Measurements from ENCODE around the gene UPF1.
A peak's percentile ranks its signal among the peaks of the same experiment; 100 is the strongest.

Gene UPF1

GRCh38 chr19:18831524-18832305, at the start of gene UPF1:
Gene UPF1, plus strand, starts transcription at chr19:18831959. Its CDS starts 251 bp downstream, at chr19:18832210.
- peak; percentile 98 for DNase-seq

- DNase-seq: no peak
These were observed 49.1 kb upstream of the UPF1 start for GRCh38 chr19:18782559-18783225.

- no peak for DNase-seq
These were observed 47.6 kb upstream of the UPF1 start for GRCh38 chr19:18783958-18784785.

- no peak for DNase-seq
These were observed 47.0 kb upstream of the UPF1 start for GRCh38 chr19:18784786-18785120.

- DNase-seq: peak; percentile 66
These were observed 46.3 kb upstream of the UPF1 start for GRCh38 chr19:18785179-18786124.

GRCh38 chr19:18788529-18789421, 43.0 kb upstream of the UPF1 start:
- no peak for DNase-seq

GRCh38 chr19:18789422-18789869, 42.3 kb upstream of the UPF1 start:
- DNase-seq: no peak

GRCh38 chr19:18789883-18790565, 41.7 kb upstream of the UPF1 start:
- peak; percentile 42 for DNase-seq

- DNase-seq: no peak
These were observed 41.0 kb upstream of the UPF1 start, which contains the start of gene COMP for GRCh38 chr19:18790566-18791314. Gene COMP, minus strand, starts transcription at chr19:18791305. Its CDS starts 36 bp downstream, at chr19:18791269.

- DNase-seq: no peak
These were observed 40.5 kb upstream of the UPF1 start for GRCh38 chr19:18791315-18791678.

GRCh38 chr19:18792661-18793060, 39.1 kb upstream of the UPF1 start:
- no peak for DNase-seq

- DNase-seq: no peak
These were observed 38.4 kb upstream of the UPF1 start for GRCh38 chr19:18793144-18794028.

- no peak for DNase-seq
These were observed 37.8 kb upstream of the UPF1 start for GRCh38 chr19:18794029-18794313.

GRCh38 chr19:18794692-18795091, 37.1 kb upstream of the UPF1 start:
- DNase-seq: no peak

GRCh38 chr19:18795540-18795939, 36.2 kb upstream of the UPF1 start:
- DNase-seq: no peak

- DNase-seq: no peak
These were observed 35.5 kb upstream of the UPF1 start for GRCh38 chr19:18796239-18796638.

- no peak for DNase-seq
These were observed 33.1 kb upstream of the UPF1 start for GRCh38 chr19:18798384-18799352.
